HG02943 (cell line): Measurements from ENCODE around the gene DCLK2.
"Not testable (repeated sequence)": the region's sequence is repeated elsewhere in the genome, so short reads cannot be mapped to it uniquely, and the experiment has no call there.

ENCODE experiments used
- ATAC-seq: cut with Tn5 transposase; IDR thresholded peaks from one replicate; pipeline ENCODE4 v1.9.1; 2021; ENCODE audit warnings: mild to moderate bottlenecking, low read depth, moderate library complexity; ENCODE audit not compliant: unreplicated experiment

Gene DCLK2

GRCh38 chr4:150197256-150197655 lies 119.0 kb downstream of the DCLK2 start:
- ATAC-seq, result not testable (repeated sequence)

- no peak for ATAC-seq
Observed at GRCh38 chr4:150199056-150199455, 120.8 kb downstream of the DCLK2 start.

- no peak for ATAC-seq
Observed at GRCh38 chr4:150205016-150205415, 126.8 kb downstream of the DCLK2 start.

- no peak for ATAC-seq
Observed at GRCh38 chr4:150206265-150206664, 128.0 kb downstream of the DCLK2 start.

- ATAC-seq, result no peak
Observed at GRCh38 chr4:150206954-150207353, 128.7 kb downstream of the DCLK2 start.

- no peak for ATAC-seq
Observed at GRCh38 chr4:150207871-150208270, 129.6 kb downstream of the DCLK2 start.

- ATAC-seq, result no peak
Observed at GRCh38 chr4:150209140-150209829, 131.0 kb downstream of the DCLK2 start.

- no peak for ATAC-seq
Observed at GRCh38 chr4:150211016-150211415, 132.8 kb downstream of the DCLK2 start.

GRCh38 chr4:150211799-150212445 lies 133.7 kb downstream of the DCLK2 start:
- no peak for ATAC-seq

- ATAC-seq, result no peak
Observed at GRCh38 chr4:150212485-150212884, 134.2 kb downstream of the DCLK2 start.

GRCh38 chr4:150212927-150213326 lies 134.7 kb downstream of the DCLK2 start:
- no peak for ATAC-seq

- ATAC-seq, result no peak
Observed at GRCh38 chr4:150215601-150216000, 137.4 kb downstream of the DCLK2 start.

- no peak for ATAC-seq
Observed at GRCh38 chr4:150216726-150217125, 138.5 kb downstream of the DCLK2 start.

GRCh38 chr4:150217192-150217591 lies 138.9 kb downstream of the DCLK2 start:
- no peak for ATAC-seq

GRCh38 chr4:150217808-150218207 lies 139.6 kb downstream of the DCLK2 start:
- no peak for ATAC-seq

- no peak for ATAC-seq
Observed at GRCh38 chr4:150218447-150218846, 140.2 kb downstream of the DCLK2 start.

GRCh38 chr4:150219841-150220240 lies 141.6 kb downstream of the DCLK2 start:
- no peak for ATAC-seq

- no peak for ATAC-seq
Observed at GRCh38 chr4:150224896-150225591, 146.8 kb downstream of the DCLK2 start.

- no peak for ATAC-seq
Observed at GRCh38 chr4:150229520-150229919, 151.3 kb downstream of the DCLK2 start.

GRCh38 chr4:150230561-150230960 lies 152.3 kb downstream of the DCLK2 start:
- ATAC-seq, result no peak

GRCh38 chr4:150231107-150231770 lies 153.0 kb downstream of the DCLK2 start:
- no peak for ATAC-seq
